Stomach (tissue), 4 donors: ENCODE data around the gene CLIC3.

Experiments
- CTCF ChIP-seq, 7 experiments: fragments of 450-650 bp in 4 of 7; fragments of 200-600 bp in 3 of 7; sonication (generic) in 3 of 7; IDR thresholded peaks; one replicate each; pipeline ENCODE4 v1.5.1; 2016 to 2019; ENCODE audit warnings: antibody characterized with exemption in 7 of 7, control low read depth in 2 of 7, mild to moderate bottlenecking in 1 of 7
- POLR2AphosphoS5 ChIP-seq, 3 donors: sonication (generic); formaldehyde crosslinking; IDR thresholded peaks; one replicate each; pipeline ENCODE4 v1.6.1; 2016; ENCODE audit warnings: antibody characterized with exemption in 3 of 3

GRCh38 chr9:137042751-137043727 lies 46.7 kb upstream of the CLIC3 start:
- no peak for TF ChIP-seq CTCF (IDR thresholded peaks at IDR 0.05)
- TF ChIP-seq POLR2AphosphoS5 (IDR thresholded peaks at IDR 0.05) = peak; percentile 24 to 60 (median 55)
